ENCODE results near the gene DNAH17.

The DNAH17 gene

GRCh38 chr17:78384479-78385175, 192.6 kb downstream of the DNAH17 start:
- Histone ChIP-seq H3K27ac (ENCODE audit: low read depth, low read length) (no peak overlapping the region; the same call in 1 of the 2 replicates), H3K27me3 (ENCODE audit: control insufficient read depth, insufficient read depth, low read length) (no peaks in the 10 kb centered on the region), H3K9ac (ENCODE audit: low read length) (no peak overlapping the region), H3K4me1 (ENCODE audit: control insufficient read depth, insufficient read depth, low read length) (peaks cover 59% of the 10 kb centered on the region), H3K36me3 (ENCODE audit: control insufficient read depth, insufficient read depth, low read length) (peaks cover 3% of the 10 kb centered on the region; the same call in 1 of the 2 replicates), H3K9me3 (ENCODE audit: control insufficient read depth, insufficient read depth, low read depth, low read length) (no peaks in the 10 kb centered on the region), H3K4me3 (ENCODE audit: low read depth, low read length) (no peak overlapping the region)

- no peak overlapping the region for H3K4me3 ChIP-seq (ENCODE audit: low read depth, low read length)
- H3K9me3 ChIP-seq (ENCODE audit: control insufficient read depth, insufficient read depth, low read depth, low read length), result no peaks in the 10 kb centered on the region
- peaks cover 3% of the 10 kb centered on the region; the same call in 1 of the 2 replicates for H3K36me3 ChIP-seq (ENCODE audit: control insufficient read depth, insufficient read depth, low read length)
- no peaks in the 10 kb centered on the region for H3K27me3 ChIP-seq (ENCODE audit: control insufficient read depth, insufficient read depth, low read length)
- peaks cover 59% of the 10 kb centered on the region for H3K4me1 ChIP-seq (ENCODE audit: control insufficient read depth, insufficient read depth, low read length)
- H3K9ac ChIP-seq (ENCODE audit: low read length), result no peak overlapping the region
- H3K27ac ChIP-seq (ENCODE audit: low read depth, low read length), result no peak overlapping the region; the same call in 1 of the 2 replicates
Measured at GRCh38 chr17:78383725-78384471, 193.3 kb downstream of the DNAH17 start.

- H3K4me1 ChIP-seq (ENCODE audit: control insufficient read depth, insufficient read depth, low read length), result peaks cover 52% of the 10 kb centered on the region
- no peak overlapping the region; the same call in 1 of the 2 replicates for H3K27ac ChIP-seq (ENCODE audit: low read depth, low read length)
- peak overlapping the region; percentile 29 for H3K9ac ChIP-seq (ENCODE audit: low read length)
Measured at GRCh38 chr17:78381601-78382232, 195.5 kb downstream of the DNAH17 start.

GRCh38 chr17:78380370-78380769, 196.8 kb downstream of the DNAH17 start:
- H3K27ac ChIP-seq (ENCODE audit: low read depth, low read length), result no peak overlapping the region
- no peaks in the 10 kb centered on the region for H3K9me3 ChIP-seq (ENCODE audit: control insufficient read depth, insufficient read depth, low read depth, low read length)
- peaks cover 3% of the 10 kb centered on the region; the same call in 1 of the 2 replicates for H3K36me3 ChIP-seq (ENCODE audit: control insufficient read depth, insufficient read depth, low read length)
- peaks cover 43% of the 10 kb centered on the region for H3K4me1 ChIP-seq (ENCODE audit: control insufficient read depth, insufficient read depth, low read length)
- no peaks in the 10 kb centered on the region for H3K27me3 ChIP-seq (ENCODE audit: control insufficient read depth, insufficient read depth, low read length)
- H3K9ac ChIP-seq (ENCODE audit: low read length), result no peak overlapping the region
- H3K4me3 ChIP-seq (ENCODE audit: low read depth, low read length), result no peak overlapping the region

More at GRCh38 chr17:78381601-78382232, 195.5 kb downstream of the DNAH17 start:
- Histone ChIP-seq H3K36me3 (ENCODE audit: control insufficient read depth, insufficient read depth, low read length) (peaks cover 3% of the 10 kb centered on the region; the same call in 1 of the 2 replicates), H3K27me3 (ENCODE audit: control insufficient read depth, insufficient read depth, low read length) (no peaks in the 10 kb centered on the region), H3K4me3 (ENCODE audit: low read depth, low read length) (peak overlapping the region; percentile 30), H3K9me3 (ENCODE audit: control insufficient read depth, insufficient read depth, low read depth, low read length) (no peaks in the 10 kb centered on the region)

GRCh38 chr17:78379131-78379491, 198.1 kb downstream of the DNAH17 start:
- peaks cover 49% of the 10 kb centered on the region for H3K4me1 ChIP-seq (ENCODE audit: control insufficient read depth, insufficient read depth, low read length)
- H3K9ac ChIP-seq (ENCODE audit: low read length), result peak overlapping the region; percentile 88
- peak overlapping the region; percentile 84 for H3K27ac ChIP-seq (ENCODE audit: low read depth, low read length)
- peak overlapping the region; percentile 94 for H3K4me3 ChIP-seq (ENCODE audit: low read depth, low read length)
- no peaks in the 10 kb centered on the region for H3K9me3 ChIP-seq (ENCODE audit: control insufficient read depth, insufficient read depth, low read depth, low read length)
- no peaks in the 10 kb centered on the region for H3K36me3 ChIP-seq (ENCODE audit: control insufficient read depth, insufficient read depth, low read length)
- H3K27me3 ChIP-seq (ENCODE audit: control insufficient read depth, insufficient read depth, low read length), result no peaks in the 10 kb centered on the region

- Histone ChIP-seq H3K4me3 (ENCODE audit: low read depth, low read length) (peak within 1 kb of the TSS; percentile 94), H3K27ac (ENCODE audit: low read depth, low read length) (peak within 1 kb of the TSS; percentile 84), H3K36me3 (ENCODE audit: control insufficient read depth, insufficient read depth, low read length) (no peaks in the 10 kb centered on the region), H3K9ac (ENCODE audit: low read length) (peak within 1 kb of the TSS; percentile 88), H3K27me3 (ENCODE audit: control insufficient read depth, insufficient read depth, low read length) (no peaks in the 10 kb centered on the region), H3K9me3 (ENCODE audit: control insufficient read depth, insufficient read depth, low read depth, low read length) (no peaks in the 10 kb centered on the region), H3K4me1 (ENCODE audit: control insufficient read depth, insufficient read depth, low read length) (peaks cover 46% of the 10 kb centered on the region)
Measured at GRCh38 chr17:78378225-78379130, 198.7 kb downstream of the DNAH17 start, which contains the start of gene PGS1. Gene PGS1 (plus strand): TSS chr17:78378649. CDS start chr17:78378666, 17 bp downstream.

- peak overlapping the region; percentile 94 for H3K4me3 ChIP-seq (ENCODE audit: low read depth, low read length)
- H3K9ac ChIP-seq (ENCODE audit: low read length), result no peak overlapping the region
- H3K9me3 ChIP-seq (ENCODE audit: control insufficient read depth, insufficient read depth, low read depth, low read length), result no peaks in the 10 kb centered on the region
- no peaks in the 10 kb centered on the region for H3K27me3 ChIP-seq (ENCODE audit: control insufficient read depth, insufficient read depth, low read length)
- H3K36me3 ChIP-seq (ENCODE audit: control insufficient read depth, insufficient read depth, low read length), result no peaks in the 10 kb centered on the region
- no peak overlapping the region for H3K27ac ChIP-seq (ENCODE audit: low read depth, low read length)
- peaks cover 47% of the 10 kb centered on the region for H3K4me1 ChIP-seq (ENCODE audit: control insufficient read depth, insufficient read depth, low read length)
Measured at GRCh38 chr17:78377858-78378224, 199.4 kb downstream of the DNAH17 start.

- Histone ChIP-seq H3K4me3 (ENCODE audit: low read depth, low read length) (no peak overlapping the region), H3K36me3 (ENCODE audit: control insufficient read depth, insufficient read depth, low read length) (no peaks in the 10 kb centered on the region), H3K4me1 (ENCODE audit: control insufficient read depth, insufficient read depth, low read length) (peaks cover 44% of the 10 kb centered on the region), H3K27ac (ENCODE audit: low read depth, low read length) (no peak overlapping the region), H3K9me3 (ENCODE audit: control insufficient read depth, insufficient read depth, low read depth, low read length) (no peaks in the 10 kb centered on the region), H3K27me3 (ENCODE audit: control insufficient read depth, insufficient read depth, low read length) (no peaks in the 10 kb centered on the region), H3K9ac (ENCODE audit: low read length) (no peak overlapping the region)
Measured at GRCh38 chr17:78376161-78376560, 201.0 kb downstream of the DNAH17 start.

GRCh38 chr17:78375401-78376151, 201.6 kb downstream of the DNAH17 start:
- H3K27me3 ChIP-seq (ENCODE audit: control insufficient read depth, insufficient read depth, low read length), result no peaks in the 10 kb centered on the region
- no peaks in the 10 kb centered on the region for H3K9me3 ChIP-seq (ENCODE audit: control insufficient read depth, insufficient read depth, low read depth, low read length)
- peak overlapping the region; percentile 62; the same call in 1 of the 2 replicates for H3K27ac ChIP-seq (ENCODE audit: low read depth, low read length)
- H3K9ac ChIP-seq (ENCODE audit: low read length), result peak overlapping the region; percentile 61
- H3K4me1 ChIP-seq (ENCODE audit: control insufficient read depth, insufficient read depth, low read length), result peaks cover 40% of the 10 kb centered on the region
- H3K36me3 ChIP-seq (ENCODE audit: control insufficient read depth, insufficient read depth, low read length), result no peaks in the 10 kb centered on the region
- H3K4me3 ChIP-seq (ENCODE audit: low read depth, low read length), result peak overlapping the region; percentile 10; the same call in 1 of the 2 replicates

All from HUES6 (cell line).